Measurements from ENCODE around the gene LCE2C. TPM values are rescaled to one million over a fixed set of nuclear protein-coding genes. Genes with fewer than 3 reads are reported as not detected.
"Not testable (repeated sequence)": the region's sequence is repeated elsewhere in the genome, so short reads cannot be mapped to it uniquely, and the experiment has no call there.

LCE2C gene
- total RNA-seq, 1 donor, result not detected

GRCh38 chr1:152683846-152684245 is 8.8 kb downstream of the LCE2C start:
- H3K4me1 ChIP-seq (ENCODE audit: insufficient read depth, low read length), result no peaks in the 10 kb centered on the region
- TF ChIP-seq, protein P1, sequence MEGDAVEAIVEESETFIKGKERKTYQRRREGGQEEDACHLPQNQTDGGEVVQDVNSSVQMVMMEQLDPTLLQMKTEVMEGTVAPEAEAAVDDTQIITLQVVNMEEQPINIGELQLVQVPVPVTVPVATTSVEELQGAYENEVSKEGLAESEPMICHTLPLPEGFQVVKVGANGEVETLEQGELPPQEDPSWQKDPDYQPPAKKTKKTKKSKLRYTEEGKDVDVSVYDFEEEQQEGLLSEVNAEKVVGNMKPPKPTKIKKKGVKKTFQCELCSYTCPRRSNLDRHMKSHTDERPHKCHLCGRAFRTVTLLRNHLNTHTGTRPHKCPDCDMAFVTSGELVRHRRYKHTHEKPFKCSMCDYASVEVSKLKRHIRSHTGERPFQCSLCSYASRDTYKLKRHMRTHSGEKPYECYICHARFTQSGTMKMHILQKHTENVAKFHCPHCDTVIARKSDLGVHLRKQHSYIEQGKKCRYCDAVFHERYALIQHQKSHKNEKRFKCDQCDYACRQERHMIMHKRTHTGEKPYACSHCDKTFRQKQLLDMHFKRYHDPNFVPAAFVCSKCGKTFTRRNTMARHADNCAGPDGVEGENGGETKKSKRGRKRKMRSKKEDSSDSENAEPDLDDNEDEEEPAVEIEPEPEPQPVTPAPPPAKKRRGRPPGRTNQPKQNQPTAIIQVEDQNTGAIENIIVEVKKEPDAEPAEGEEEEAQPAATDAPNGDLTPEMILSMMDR (IDR thresholded peaks at IDR 0.05; ENCODE audit: extremely low read depth, low read depth, low read length), result no peak
- no peaks in the 10 kb centered on the region for H3K36me3 ChIP-seq (ENCODE audit: insufficient read depth, low read length)
- H2AFZ ChIP-seq (ENCODE audit: low read length), result no peak overlapping the region
- no peak overlapping the region for H3K27ac ChIP-seq (ENCODE audit: low read depth, low read length)
- H3K9me3 ChIP-seq (ENCODE audit: low read depth, low read length), result no peaks in the 10 kb centered on the region
- no peak for DNase-seq (ENCODE audit: insufficient read length, low spot score, missing footprints)
- no peaks in the 10 kb centered on the region for H4K20me1 ChIP-seq (ENCODE audit: insufficient read depth, low read length)
- H3K4me2 ChIP-seq (ENCODE audit: insufficient read depth, low read length), result no peak overlapping the region
- H3K79me2 ChIP-seq (ENCODE audit: insufficient read depth, low read length), result no peaks in the 10 kb centered on the region
- no peak overlapping the region for H3K4me3 ChIP-seq (ENCODE audit: insufficient read depth, low read length)
- no peaks in the 10 kb centered on the region for H3K27me3 ChIP-seq (ENCODE audit: insufficient read depth, low read length)

DNA sequence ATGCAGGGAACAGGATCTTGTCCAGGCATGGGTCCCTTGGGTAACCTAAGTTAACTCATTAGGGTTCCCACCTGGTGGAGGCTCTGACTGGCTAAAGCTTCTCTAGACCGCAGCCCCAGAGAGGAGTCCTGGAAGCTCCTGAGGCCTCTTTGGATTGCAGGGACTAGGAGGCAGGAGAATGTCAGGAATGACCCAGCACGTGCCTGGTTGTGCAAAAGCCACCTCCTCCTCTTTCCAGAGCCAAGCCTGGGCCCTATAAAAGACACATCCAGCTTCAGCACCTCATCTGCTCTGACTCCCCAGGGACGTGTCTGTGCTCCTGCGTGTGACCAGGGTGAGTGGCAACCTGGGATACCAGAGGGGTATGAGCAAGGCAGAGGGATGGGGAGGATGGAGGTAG is 10.7 kb downstream of the LCE2C start, which contains the start of gene LCE2B:
Gene LCE2B, plus strand, starts transcription at position 301 of the 400 bp plus-strand sequence. CDS start 721 bp downstream, outside the sequence.
- not testable (repeated sequence) for H3K4me3 ChIP-seq (ENCODE audit: insufficient read depth, low read length); H3K4me2 ChIP-seq (ENCODE audit: insufficient read depth, low read length); H3K79me2 ChIP-seq (ENCODE audit: insufficient read depth, low read length)

DNA sequence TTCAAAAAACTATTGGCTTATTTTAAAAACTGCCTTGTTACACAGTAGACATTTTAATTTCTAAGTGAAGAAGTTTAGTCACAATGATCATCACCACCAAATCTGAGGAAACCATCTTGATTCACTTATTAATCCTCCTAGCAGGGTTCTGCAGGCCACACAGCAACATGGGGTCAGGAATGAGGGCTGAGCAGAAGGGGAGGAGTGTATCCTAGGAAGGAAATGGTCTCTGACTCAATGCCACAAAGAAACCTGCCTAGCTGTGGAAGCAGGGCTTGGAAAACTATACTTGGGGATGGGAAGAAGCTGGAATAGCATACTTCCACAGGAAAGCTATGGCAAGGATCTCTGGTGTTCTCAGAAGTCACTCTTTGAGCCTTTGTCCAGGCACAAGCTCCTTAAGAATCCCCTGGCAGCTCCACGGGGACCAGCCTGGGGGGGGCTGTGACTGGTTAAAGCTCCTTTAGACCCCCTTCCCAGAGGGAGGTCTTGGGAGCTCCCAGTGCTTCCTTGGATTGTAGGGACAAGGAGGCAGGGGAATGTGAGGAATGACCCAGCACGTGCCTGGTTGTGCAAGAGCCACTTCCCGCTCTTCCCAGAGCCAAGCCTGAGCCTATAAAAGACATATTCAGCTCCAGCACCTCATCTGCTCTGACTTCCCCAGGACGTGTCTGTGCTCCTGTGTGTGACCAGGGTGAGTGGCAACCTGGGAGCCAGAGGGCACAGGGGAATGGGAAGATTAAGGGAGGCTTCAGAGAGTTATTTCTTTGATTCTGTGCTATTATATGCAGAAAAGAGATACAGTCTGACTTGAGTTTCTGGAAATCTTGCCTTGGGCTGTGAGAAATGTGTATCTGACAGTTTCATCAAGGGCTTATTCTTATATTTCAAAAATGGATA is 22.9 kb downstream of the LCE2C start, which contains the start of gene LCE2A:
Gene LCE2A, plus strand, starts transcription at position 645 of the 900 bp plus-strand sequence. CDS start 557 bp downstream, outside the sequence.
- TF ChIP-seq, protein P1 (IDR thresholded peaks at IDR 0.05; ENCODE audit: extremely low read depth, low read depth, low read length), result no peak
- no peaks in the 10 kb centered on the region for H4K20me1 ChIP-seq (ENCODE audit: insufficient read depth, low read length)
- no peaks in the 10 kb centered on the region for H3K36me3 ChIP-seq (ENCODE audit: insufficient read depth, low read length)
- H3K4me2 ChIP-seq (ENCODE audit: insufficient read depth, low read length), result no peak within 1 kb of the TSS
- H2AFZ ChIP-seq (ENCODE audit: low read length), result no peak within 1 kb of the TSS
- H3K27me3 ChIP-seq (ENCODE audit: insufficient read depth, low read length), result no peaks in the 10 kb centered on the region
- no peaks in the 10 kb centered on the region for H3K79me2 ChIP-seq (ENCODE audit: insufficient read depth, low read length)
- no peak for DNase-seq (ENCODE audit: insufficient read length, low spot score, missing footprints)
- no peaks in the 10 kb centered on the region for H3K9me3 ChIP-seq (ENCODE audit: low read depth, low read length)
- H3K4me3 ChIP-seq (ENCODE audit: insufficient read depth, low read length), result no peak within 1 kb of the TSS
- H3K27ac ChIP-seq (ENCODE audit: low read depth, low read length), result no peak within 1 kb of the TSS
- no peaks in the 10 kb centered on the region for H3K4me1 ChIP-seq (ENCODE audit: insufficient read depth, low read length)

More for the DNA sequence above, 10.7 kb downstream of the LCE2C start, which contains the start of gene LCE2B:
- H3K9me3 ChIP-seq (ENCODE audit: low read depth, low read length); DNase-seq (ENCODE audit: insufficient read length, low spot score, missing footprints); H4K20me1 ChIP-seq (ENCODE audit: insufficient read depth, low read length); H3K27ac ChIP-seq (ENCODE audit: low read depth, low read length); H3K36me3 ChIP-seq (ENCODE audit: insufficient read depth, low read length); H2AFZ ChIP-seq (ENCODE audit: low read length); H3K27me3 ChIP-seq (ENCODE audit: insufficient read depth, low read length); H3K4me1 ChIP-seq (ENCODE audit: insufficient read depth, low read length): not testable (repeated sequence)

GRCh38 chr1:152699746-152700145 is 24.7 kb downstream of the LCE2C start:
- no peak for DNase-seq (ENCODE audit: insufficient read length, low spot score, missing footprints)
- Histone ChIP-seq H3K4me2 (ENCODE audit: insufficient read depth, low read length) (no peak overlapping the region), H2AFZ (ENCODE audit: low read length) (no peak overlapping the region)

More at GRCh38 chr1:152699746-152700145, 24.7 kb downstream of the LCE2C start:
- Histone ChIP-seq H4K20me1 (ENCODE audit: insufficient read depth, low read length) (no peaks in the 10 kb centered on the region), H3K27ac (ENCODE audit: low read depth, low read length) (no peak overlapping the region), H3K36me3 (ENCODE audit: insufficient read depth, low read length) (no peaks in the 10 kb centered on the region), H3K4me3 (ENCODE audit: insufficient read depth, low read length) (no peak overlapping the region), H3K27me3 (ENCODE audit: insufficient read depth, low read length) (no peaks in the 10 kb centered on the region), H3K79me2 (ENCODE audit: insufficient read depth, low read length) (no peaks in the 10 kb centered on the region), H3K4me1 (ENCODE audit: insufficient read depth, low read length) (no peaks in the 10 kb centered on the region), H3K9me3 (ENCODE audit: low read depth, low read length) (no peaks in the 10 kb centered on the region)
- TF ChIP-seq, protein P1 (IDR thresholded peaks at IDR 0.05; ENCODE audit: extremely low read depth, low read depth, low read length), result no peak
